ENCODE results near the gene PERCC1.
"Not testable (repeated sequence)": the region's sequence is repeated elsewhere in the genome, so short reads cannot be mapped to it uniquely, and the experiment has no call there.

Gene PERCC1

GRCh38 chr16:1450218-1450617 lies 19.3 kb downstream of the PERCC1 start:
- DNase-seq, result no peak

- no peak for DNase-seq
Measured at GRCh38 chr16:1450841-1451240, 20.0 kb downstream of the PERCC1 start.

DNA sequence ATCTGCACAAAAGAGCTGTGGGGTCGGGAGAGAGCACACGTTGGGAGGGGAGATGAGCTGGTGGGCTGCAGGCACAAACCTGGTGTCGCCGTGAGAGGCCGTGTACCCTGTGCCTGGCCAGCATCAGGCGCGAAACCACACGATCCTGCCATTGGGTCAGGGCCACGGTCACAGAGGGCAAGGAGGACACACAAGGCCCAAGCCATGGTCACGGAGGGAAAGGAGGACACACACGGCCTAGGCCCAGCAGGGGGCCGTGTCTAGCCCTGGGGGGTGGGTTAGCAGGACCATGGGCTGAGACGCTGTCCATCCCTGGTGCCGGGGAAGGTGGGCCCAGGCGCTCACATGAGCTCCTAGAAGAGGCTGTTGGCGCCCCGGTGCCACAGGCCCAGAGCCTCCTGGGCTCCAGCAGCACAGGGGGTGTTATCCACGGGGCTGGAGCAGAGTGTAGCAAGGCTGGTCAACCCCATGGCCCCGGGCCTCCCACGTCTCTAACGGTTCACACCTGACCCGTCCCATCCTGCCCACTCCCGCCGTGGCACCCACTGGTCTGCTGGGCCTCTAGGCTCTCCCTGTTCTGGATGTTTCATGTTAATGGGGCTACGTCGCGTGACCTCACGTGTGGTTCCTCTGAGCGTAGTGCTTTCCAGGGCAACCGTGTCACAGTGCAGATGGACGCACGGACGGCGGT lies 21.0 kb downstream of the PERCC1 start:
- DNase-seq, result no peak

GRCh38 chr16:1452530-1452929 lies 21.7 kb downstream of the PERCC1 start:
- DNase-seq, result no peak

GRCh38 chr16:1453316-1453715 lies 22.4 kb downstream of the PERCC1 start:
- no peak for DNase-seq

DNA sequence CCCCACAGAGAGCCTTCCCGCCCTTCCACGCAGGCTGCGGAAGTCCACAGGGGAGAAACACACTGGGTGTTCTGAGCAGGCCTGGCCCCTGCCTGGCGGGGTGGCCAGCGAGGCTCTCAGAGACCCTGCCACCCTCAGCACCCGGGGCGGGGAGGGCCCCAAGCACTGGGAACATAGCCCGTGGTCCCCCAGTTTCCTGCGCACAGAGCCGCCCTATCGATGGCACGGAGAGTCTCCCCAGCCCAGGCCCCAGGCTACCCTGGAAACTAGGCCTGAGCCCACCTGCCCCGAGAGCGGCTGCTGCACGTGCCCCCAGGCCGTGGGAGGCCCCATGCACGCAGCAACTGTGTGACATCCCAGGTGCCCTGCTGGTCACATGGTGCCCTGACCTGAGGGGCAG lies 23.7 kb downstream of the PERCC1 start:
- no peak for DNase-seq

DNA sequence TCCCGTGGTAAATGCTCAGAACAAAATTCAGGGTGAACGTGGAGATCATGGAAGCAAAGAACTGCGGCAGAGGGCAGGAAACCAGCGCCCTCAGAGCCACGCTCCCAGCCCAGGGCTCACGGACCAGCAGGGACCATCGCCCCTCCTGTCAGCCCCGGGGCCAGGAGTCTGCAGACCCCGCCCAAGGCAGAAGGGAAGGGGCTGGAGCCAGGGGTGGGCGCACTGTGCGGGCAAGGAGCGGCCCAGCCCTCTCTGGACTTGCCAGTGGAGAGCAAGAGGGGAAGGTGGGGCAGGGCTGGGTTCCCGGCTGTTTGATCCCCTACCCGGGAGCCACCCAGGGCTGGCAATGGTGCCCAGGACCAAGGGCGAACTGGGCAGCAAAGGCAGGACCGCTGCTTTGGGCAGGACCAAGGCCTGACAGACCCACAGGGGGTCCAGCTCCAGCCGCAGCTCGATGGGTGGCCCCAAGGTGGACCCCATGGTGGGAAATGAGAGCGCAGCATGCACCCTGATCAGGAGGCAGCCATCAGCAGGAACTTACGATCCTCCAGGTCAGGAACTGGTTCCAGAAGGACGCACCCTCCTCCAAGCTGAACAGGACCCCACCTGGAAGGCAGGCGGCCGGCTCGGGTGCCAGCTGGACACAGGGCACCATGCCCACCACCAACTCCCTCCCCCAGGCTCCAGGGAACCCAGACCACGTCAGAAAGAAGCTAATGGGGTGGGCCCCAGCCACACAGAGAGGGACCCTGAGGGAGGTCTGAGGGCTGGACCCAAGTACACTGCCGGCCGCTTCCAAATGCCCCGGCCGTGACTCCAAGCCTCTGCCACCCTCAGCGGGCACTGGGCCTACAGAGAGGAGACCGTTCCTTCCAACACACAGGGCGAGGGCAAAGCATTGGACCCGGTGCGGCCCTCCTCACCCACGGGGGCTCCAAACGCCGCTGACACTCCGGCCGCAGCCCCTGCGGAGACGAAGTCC lies 24.6 kb downstream of the PERCC1 start:
- no peak for DNase-seq

- no peak for DNase-seq
Measured at GRCh38 chr16:1456951-1457350, 26.1 kb downstream of the PERCC1 start.

- no peak for DNase-seq
Measured at GRCh38 chr16:1457489-1458245, 26.8 kb downstream of the PERCC1 start.

GRCh38 chr16:1458336-1458976 lies 27.6 kb downstream of the PERCC1 start:
- DNase-seq, result no peak

DNA sequence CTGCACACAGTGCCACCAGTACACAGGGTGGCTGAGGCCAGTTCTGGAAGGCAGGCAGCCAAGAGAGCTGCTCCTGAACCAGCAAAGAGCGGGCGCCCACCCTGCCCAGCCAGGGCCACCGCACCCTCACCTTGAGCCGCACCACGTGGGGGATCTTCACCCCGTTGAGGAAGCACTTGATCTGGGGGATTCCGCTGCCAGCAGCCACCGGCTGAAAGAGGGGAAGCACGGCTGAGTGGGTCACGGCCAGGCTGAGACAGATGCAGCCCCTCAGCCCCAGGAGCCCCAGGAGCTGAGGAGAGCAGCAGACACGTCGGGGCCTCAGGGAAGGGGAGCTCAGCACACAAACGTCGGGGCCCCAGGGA lies 28.1 kb downstream of the PERCC1 start:
- DNase-seq, result no peak

GRCh38 chr16:1459967-1460366 lies 29.1 kb downstream of the PERCC1 start:
- no peak for DNase-seq

DNA sequence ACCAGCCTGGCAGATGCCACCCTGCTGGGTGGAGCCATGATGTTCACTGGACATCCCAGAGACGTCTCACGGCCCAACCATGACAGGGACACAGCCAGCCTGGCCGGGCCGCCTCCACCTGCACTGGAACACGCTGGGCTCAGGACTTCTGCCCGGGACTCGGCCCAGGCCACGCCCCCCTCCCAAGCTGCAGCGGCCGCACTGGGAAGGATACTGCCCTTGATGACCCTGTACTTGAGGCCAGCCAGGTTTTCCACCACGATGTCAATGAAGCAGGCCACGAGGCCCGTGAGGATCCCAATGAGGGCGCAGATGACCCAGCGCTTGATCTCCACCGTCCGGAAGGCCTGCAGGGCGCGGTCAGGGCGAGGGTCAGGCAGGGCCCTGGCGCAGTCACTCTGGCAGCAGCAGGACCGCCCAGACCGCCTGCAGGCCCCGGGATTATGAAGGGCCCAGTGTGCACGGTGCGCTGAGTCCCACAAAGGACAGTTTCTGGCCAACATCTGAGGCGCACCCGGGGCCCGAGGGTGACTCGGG lies 29.8 kb downstream of the PERCC1 start:
- no peak for DNase-seq

DNA sequence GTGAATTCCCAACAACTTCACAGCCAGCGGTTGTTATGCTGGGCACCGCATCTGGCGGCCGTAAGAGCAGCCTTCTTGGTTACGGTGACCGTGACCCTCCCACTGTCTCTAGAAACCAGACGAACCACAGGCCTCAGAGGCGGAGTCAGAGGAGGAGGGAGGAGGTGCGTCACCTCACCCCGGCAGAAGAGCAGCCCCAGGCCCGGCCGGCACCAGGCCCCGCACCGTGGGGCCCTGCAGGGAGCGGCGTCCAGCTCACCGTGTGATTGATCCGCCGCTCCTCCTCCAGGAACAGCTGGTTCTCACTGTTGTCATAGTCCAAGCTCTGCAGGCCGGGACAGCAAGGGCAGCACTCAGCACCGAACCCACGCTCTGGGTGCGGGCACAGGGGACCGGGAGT lies 30.3 kb downstream of the PERCC1 start:
- DNase-seq, result no peak

DNA sequence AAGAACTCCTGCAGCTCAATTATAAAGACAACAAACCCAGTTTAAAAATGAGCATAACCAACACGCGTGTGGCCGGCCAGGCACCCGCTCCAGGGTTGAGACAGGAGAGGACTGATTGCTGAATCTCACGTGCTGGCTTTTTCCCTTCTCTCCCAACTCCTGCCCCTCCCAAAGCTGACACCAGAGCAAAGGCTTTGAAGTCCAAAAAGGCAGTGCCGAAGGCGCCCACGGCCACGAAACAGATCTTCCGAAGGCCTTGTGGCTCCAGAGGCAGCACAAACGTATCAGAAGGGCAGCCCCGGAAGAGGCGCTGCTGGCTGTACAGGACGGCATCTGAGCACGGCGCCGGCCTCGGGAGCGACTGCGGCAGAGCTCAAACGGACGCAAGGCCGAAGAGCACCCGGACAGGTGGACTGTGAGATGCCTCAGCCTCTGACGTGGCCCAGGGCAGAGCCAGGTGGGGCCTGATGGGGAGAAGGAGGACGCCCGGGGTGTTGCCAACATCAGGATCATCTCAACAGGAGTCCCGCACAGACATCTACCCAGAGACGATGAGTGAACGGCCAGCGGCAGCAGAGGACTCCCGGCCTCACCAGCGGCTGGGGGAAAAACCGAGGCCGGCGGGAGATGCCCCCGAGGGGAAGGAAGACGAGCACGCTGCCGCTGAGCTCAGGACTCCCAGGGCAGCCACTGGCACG lies 33.5 kb downstream of the PERCC1 start:
- no peak for DNase-seq

- DNase-seq, result no peak
Measured at GRCh38 chr16:1464894-1465566, 34.2 kb downstream of the PERCC1 start.

DNA sequence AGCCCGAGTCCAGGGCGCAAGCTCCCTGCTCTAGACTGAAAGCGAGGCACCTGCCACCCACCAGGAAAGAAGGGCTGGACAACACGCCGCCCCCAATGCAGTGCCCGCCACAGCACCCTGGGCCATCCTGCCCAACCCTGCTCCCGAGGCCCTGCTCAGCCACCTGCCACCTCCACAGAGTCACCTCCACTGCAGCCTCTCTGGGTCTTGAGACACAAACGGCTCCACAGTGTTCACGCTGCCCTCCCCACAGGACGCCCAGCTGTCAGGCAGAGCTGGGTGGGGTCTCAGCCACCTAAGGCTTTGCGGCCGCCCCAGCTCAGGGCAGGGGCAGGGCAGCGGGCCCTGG lies 34.7 kb downstream of the PERCC1 start:
- no peak for DNase-seq

DNA sequence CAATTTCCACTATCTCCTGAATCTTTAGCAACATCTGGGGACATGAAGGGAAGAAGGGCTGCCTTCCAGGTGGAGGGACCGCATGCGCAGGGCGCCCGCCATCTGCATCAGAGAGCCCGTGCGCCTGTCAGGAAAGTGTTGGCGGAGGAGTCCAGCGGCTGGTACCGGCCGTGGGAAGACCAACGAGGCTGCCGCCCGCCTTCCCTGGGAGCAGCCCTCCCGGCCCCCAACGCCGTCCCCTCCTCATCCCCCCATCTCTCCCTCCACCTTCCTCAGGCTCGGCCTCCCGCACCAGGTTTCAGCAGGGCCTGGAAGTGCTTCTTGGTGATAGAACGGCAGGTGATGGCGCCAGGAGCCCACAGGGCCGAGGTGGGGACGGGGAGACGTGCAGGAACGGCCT lies 35.2 kb downstream of the PERCC1 start:
- no peak for DNase-seq

GRCh38 chr16:1466968-1467521 lies 36.2 kb downstream of the PERCC1 start:
- no peak for DNase-seq

GRCh38 chr16:1468426-1468810 lies 37.5 kb downstream of the PERCC1 start:
- DNase-seq, result no peak

DNA sequence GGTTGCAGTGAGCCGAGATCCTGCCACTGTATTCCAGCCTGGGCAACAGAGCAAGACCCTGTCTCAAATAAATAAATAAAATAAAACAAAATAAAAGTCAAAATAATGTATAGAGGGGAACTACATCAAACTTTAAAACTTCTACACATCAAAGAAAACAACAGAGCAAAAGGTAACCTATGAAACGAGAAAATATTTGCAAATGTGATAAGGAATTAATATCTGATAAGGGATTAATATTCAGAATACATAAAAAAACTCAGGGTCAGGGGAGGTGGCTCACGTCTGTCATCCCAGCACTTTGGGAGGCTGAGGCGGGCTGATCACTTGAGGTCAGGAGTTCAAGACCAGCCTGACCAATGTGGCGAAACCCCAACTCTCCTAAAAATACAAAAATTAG lies 38.3 kb downstream of the PERCC1 start:
- not testable (repeated sequence) for DNase-seq

Measured in right kidney (tissue), 1 donor.